ENCODE data around the gene CDNF. TPM values are rescaled to one million over a fixed set of nuclear protein-coding genes. Genes with fewer than 3 reads are reported as not detected.
A peak's percentile ranks its signal among the peaks of the same experiment; 100 is the strongest.

The CDNF gene
- total and polyA plus RNA-seq, 2 donors from 2014 or later = 2.1 to 2.3 TPM

GRCh38 chr10:14784459-14785055 is 53.3 kb downstream of the CDNF start:
- Histone ChIP-seq H3K4me3 (ENCODE audit: low read length in 3 of 3) (no peak overlapping the region), H3K9ac (ENCODE audit: low read length in 3 of 3) (no peak overlapping the region), H3K9me3 (ENCODE audit: control insufficient read depth in 2 of 3, insufficient read depth in 1 of 3, low read length in 3 of 3) (no peaks in the 10 kb centered on the region), H3K27me3 (ENCODE audit: control insufficient read depth, insufficient read depth, low read length) (no peaks in the 10 kb centered on the region), H3K36me3 (ENCODE audit: control insufficient read depth in 2 of 3, insufficient read depth in 3 of 3, low read length in 3 of 3) (no peaks in the 10 kb centered on the region), H3K4me1 (ENCODE audit: control insufficient read depth in 2 of 3, insufficient read depth in 2 of 3, low read depth in 1 of 3, low read length in 3 of 3) (peaks cover 0 to 2% (median 0%) of the 10 kb centered on the region in 3 donors), H3K27ac (ENCODE audit: low read depth in 2 of 2, low read length in 2 of 2) (no peak overlapping the region)
- FAIRE-seq (no peak), DNase-seq (no peak)
- intact Hi-C loops (cut with DNase I) = no loop called here
- no peak for TF ChIP-seq CTCF (IDR thresholded peaks at IDR 0.05; ENCODE audit: borderline replicate concordance, extremely low read depth, insufficient read depth)

- peaks cover 0 to 9% (median 5%) of the 10 kb centered on the region in 3 donors for H3K4me1 ChIP-seq (ENCODE audit: control insufficient read depth in 2 of 3, insufficient read depth in 2 of 3, low read depth in 1 of 3, low read length in 3 of 3)
- no peaks in the 10 kb centered on the region for H3K27me3 ChIP-seq (ENCODE audit: control insufficient read depth, insufficient read depth, low read length)
- FAIRE-seq (no peak), DNase-seq (peak in 1 of 5 donors; percentile 48)
- no peak overlapping the region for H3K27ac ChIP-seq (ENCODE audit: low read depth in 2 of 2, low read length in 2 of 2)
- intact Hi-C loops (cut with DNase I) = no loop called here
- no peak overlapping the region for H3K9ac ChIP-seq (ENCODE audit: low read length in 3 of 3)
- H3K36me3 ChIP-seq (ENCODE audit: control insufficient read depth in 2 of 3, insufficient read depth in 3 of 3, low read length in 3 of 3) = no peaks in the 10 kb centered on the region
- no peaks in the 10 kb centered on the region for H3K9me3 ChIP-seq (ENCODE audit: control insufficient read depth in 2 of 3, insufficient read depth in 1 of 3, low read length in 3 of 3)
- no peak overlapping the region for H3K4me3 ChIP-seq (ENCODE audit: low read length in 3 of 3)
- TF ChIP-seq CTCF (IDR thresholded peaks at IDR 0.05; ENCODE audit: borderline replicate concordance, extremely low read depth, insufficient read depth) = no peak
Measured at GRCh38 chr10:14782691-14783363, 55.0 kb downstream of the CDNF start.

GRCh38 chr10:14781763-14782162 is 56.1 kb downstream of the CDNF start:
- no peak for FAIRE-seq
- Histone ChIP-seq H3K36me3 (ENCODE audit: control insufficient read depth in 2 of 3, insufficient read depth in 3 of 3, low read length in 3 of 3) (no peaks in the 10 kb centered on the region), H3K27me3 (ENCODE audit: control insufficient read depth, insufficient read depth, low read length) (no peaks in the 10 kb centered on the region), H3K4me3 (ENCODE audit: low read length in 3 of 3) (no peak overlapping the region), H3K27ac (ENCODE audit: low read depth in 2 of 2, low read length in 2 of 2) (no peak overlapping the region), H3K9me3 (ENCODE audit: control insufficient read depth in 2 of 3, insufficient read depth in 1 of 3, low read length in 3 of 3) (no peaks in the 10 kb centered on the region), H3K9ac (ENCODE audit: low read length in 3 of 3) (no peak overlapping the region), H3K4me1 (ENCODE audit: control insufficient read depth in 2 of 3, insufficient read depth in 2 of 3, low read depth in 1 of 3, low read length in 3 of 3) (peaks cover 0 to 9% (median 5%) of the 10 kb centered on the region in 3 donors)
- no peak for TF ChIP-seq CTCF (IDR thresholded peaks at IDR 0.05; ENCODE audit: borderline replicate concordance, extremely low read depth, insufficient read depth)
- DNase-seq = no peak
- intact Hi-C loops (cut with DNase I) = no loop called here

All from kidney (tissue), 14 donors.